ENCODE measurements around the gene HTRA1. TPM values are rescaled to one million over a fixed set of nuclear protein-coding genes. Genes with fewer than 3 reads are reported as not detected.

HTRA1 gene
- total RNA-seq, 1 experiment from 2014 or later, result 0.17 TPM

DNA sequence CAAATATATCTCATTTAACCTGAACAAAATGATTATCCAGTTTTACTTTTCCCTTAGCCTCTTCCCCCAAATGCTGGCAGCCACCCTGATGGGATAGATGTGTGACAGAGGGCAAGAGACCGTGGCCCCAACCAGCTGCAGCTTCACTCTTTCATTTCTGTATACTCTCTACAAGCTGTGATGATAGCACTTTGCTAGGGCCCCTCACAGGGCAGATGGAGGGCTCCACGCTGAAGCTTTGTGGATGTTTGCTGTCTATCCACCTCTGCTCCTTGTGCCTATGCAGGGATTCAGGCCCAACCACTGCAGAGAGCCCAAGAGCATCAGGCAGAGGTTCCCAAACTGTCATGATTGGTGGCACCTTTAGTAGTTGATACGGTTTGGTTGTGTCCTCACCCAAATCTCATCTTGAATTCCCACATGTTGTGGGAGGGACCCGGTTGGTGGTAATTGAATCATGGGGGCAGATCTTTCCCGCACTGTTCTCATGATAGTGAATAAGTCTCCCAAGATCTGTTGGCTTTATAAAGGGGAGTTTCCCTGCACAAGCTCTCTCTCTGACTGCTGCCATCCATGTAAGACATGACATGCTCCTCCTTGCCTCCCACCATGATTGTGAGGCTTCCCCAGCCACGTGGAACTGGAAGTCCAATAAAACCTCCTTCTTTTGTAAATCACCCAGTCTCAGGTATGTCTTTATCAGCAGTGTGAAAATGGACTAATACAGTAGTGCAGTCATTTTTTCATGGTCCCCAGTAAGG lies 20.1 kb downstream of the HTRA1 start:
- no TSS peak for BruUV-seq (replicated peaks)
- CTCF ChIA-PET, result no interaction called here
- Histone ChIP-seq H3K27ac (ENCODE audit: low read depth, low read length, poor library complexity, severe bottlenecking) (no peak overlapping the region), H3K36me3 (ENCODE audit: insufficient read depth, low read length, poor library complexity, severe bottlenecking) (no peaks in the 10 kb centered on the region), H3K4me3 (ENCODE audit: low read depth, low read length, poor library complexity, severe bottlenecking) (no peak overlapping the region), H3K4me1 (ENCODE audit: insufficient read depth, low read length, poor library complexity, severe bottlenecking) (no peaks in the 10 kb centered on the region), H3K27me3 (replicated peaks; ENCODE audit: insufficient read depth, low read depth, low read length, poor library complexity) (no peaks in the 10 kb centered on the region), H3K9me3 (ENCODE audit: low read depth, low read length, poor library complexity, severe bottlenecking) (no peaks in the 10 kb centered on the region)
- TF ChIP-seq, protein P1, sequence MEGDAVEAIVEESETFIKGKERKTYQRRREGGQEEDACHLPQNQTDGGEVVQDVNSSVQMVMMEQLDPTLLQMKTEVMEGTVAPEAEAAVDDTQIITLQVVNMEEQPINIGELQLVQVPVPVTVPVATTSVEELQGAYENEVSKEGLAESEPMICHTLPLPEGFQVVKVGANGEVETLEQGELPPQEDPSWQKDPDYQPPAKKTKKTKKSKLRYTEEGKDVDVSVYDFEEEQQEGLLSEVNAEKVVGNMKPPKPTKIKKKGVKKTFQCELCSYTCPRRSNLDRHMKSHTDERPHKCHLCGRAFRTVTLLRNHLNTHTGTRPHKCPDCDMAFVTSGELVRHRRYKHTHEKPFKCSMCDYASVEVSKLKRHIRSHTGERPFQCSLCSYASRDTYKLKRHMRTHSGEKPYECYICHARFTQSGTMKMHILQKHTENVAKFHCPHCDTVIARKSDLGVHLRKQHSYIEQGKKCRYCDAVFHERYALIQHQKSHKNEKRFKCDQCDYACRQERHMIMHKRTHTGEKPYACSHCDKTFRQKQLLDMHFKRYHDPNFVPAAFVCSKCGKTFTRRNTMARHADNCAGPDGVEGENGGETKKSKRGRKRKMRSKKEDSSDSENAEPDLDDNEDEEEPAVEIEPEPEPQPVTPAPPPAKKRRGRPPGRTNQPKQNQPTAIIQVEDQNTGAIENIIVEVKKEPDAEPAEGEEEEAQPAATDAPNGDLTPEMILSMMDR (conservative IDR thresholded peaks at IDR 0.05; ENCODE audit: low read depth, low read length), result no peak
- TF ChIP-seq EZH2 (IDR thresholded peaks at IDR 0.05; ENCODE audit: borderline replicate concordance, low read depth, low read length, poor library complexity, severe bottlenecking), result no peak
- DNase-seq (ENCODE audit: low spot score), result no peak
- POLR2A ChIA-PET (ENCODE audit: low non-redundant PET), result no interaction called here
- intact Hi-C loops (cut with micrococcal nuclease; ENCODE audit: unreplicated experiment), result no loop called here

DNA sequence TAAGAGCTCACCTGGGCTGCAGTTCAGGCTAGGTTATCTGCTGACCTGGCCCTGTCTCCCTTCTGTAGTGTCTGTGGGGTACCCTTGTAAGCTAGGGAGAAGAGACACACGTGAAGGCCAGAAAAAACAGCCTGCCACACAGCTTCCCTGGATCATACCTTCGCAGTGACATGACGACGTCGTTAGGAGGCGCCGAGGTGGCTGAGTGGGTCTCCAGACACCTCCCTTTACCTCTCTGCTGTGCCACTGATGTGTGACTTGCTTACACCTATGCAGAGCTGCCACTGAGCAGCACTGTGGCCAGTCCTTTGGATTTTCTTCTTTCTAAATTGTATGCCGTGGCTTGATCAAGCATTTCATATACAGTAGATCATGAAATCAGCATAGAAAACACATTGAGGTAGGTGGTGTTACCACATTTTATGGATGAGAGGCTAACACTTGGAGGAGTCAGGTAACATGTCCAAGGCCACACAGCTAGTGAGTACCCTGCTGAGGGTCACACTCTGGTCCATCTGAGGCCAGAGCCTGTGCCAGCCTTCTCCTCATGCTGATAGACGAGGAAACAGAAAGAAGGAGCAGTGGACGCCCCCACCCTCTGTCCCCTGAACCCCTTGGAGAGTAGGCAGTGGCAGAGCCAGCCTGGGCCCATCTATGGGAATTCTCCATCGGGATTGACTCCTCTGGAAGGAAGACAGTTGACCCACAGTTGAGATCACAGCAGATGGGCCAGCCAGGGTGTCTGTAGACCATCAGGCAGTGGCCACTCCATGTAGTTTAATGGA lies 23.1 kb downstream of the HTRA1 start:
- no peak overlapping the region for H3K27ac ChIP-seq (ENCODE audit: low read depth, low read length, poor library complexity, severe bottlenecking)
- H3K4me3 ChIP-seq (ENCODE audit: low read depth, low read length, poor library complexity, severe bottlenecking), result no peak overlapping the region
- ChIA-PET CTCF (no interaction called here), POLR2A (ENCODE audit: low non-redundant PET) (no interaction called here)
- no peaks in the 10 kb centered on the region for H3K27me3 ChIP-seq (replicated peaks; ENCODE audit: insufficient read depth, low read depth, low read length, poor library complexity)
- no peak for DNase-seq (ENCODE audit: low spot score)
- TF ChIP-seq EZH2 (IDR thresholded peaks at IDR 0.05; ENCODE audit: borderline replicate concordance, low read depth, low read length, poor library complexity, severe bottlenecking), result no peak
- TF ChIP-seq, protein P1 (conservative IDR thresholded peaks at IDR 0.05; ENCODE audit: low read depth, low read length), result no peak
- peaks cover 12% of the 10 kb centered on the region for H3K4me1 ChIP-seq (ENCODE audit: insufficient read depth, low read length, poor library complexity, severe bottlenecking)
- intact Hi-C loops (cut with micrococcal nuclease; ENCODE audit: unreplicated experiment), result no loop called here
- H3K36me3 ChIP-seq (ENCODE audit: insufficient read depth, low read length, poor library complexity, severe bottlenecking), result no peaks in the 10 kb centered on the region
- BruUV-seq (replicated peaks), result no TSS peak
- H3K9me3 ChIP-seq (ENCODE audit: low read depth, low read length, poor library complexity, severe bottlenecking), result no peaks in the 10 kb centered on the region

DNA sequence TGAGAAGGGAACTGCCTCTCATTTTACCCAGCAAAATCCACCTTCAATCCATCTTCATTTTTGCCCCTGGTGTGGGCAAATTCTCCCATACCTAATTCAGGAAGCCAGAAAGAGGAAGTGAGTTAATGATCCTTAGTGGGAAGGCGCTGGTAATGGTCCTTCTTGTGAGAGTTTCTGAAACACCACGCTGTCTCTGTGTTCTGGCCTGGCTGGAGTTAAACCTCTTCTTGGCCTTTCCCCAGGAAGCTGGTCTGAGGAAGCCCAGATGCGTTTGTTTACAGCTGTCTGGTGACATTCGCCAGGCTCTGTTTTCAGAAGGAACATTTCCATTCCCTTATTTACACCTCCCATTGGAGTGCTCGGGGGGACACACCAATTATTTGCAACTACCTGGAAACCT lies 24.3 kb downstream of the HTRA1 start:
- H3K4me3 ChIP-seq (ENCODE audit: low read depth, low read length, poor library complexity, severe bottlenecking), result no peak overlapping the region
- H3K9me3 ChIP-seq (ENCODE audit: low read depth, low read length, poor library complexity, severe bottlenecking), result no peaks in the 10 kb centered on the region
- TF ChIP-seq, protein P1 (conservative IDR thresholded peaks at IDR 0.05; ENCODE audit: low read depth, low read length), result no peak
- TF ChIP-seq EZH2 (IDR thresholded peaks at IDR 0.05; ENCODE audit: borderline replicate concordance, low read depth, low read length, poor library complexity, severe bottlenecking), result no peak
- no peaks in the 10 kb centered on the region for H3K36me3 ChIP-seq (ENCODE audit: insufficient read depth, low read length, poor library complexity, severe bottlenecking)
- peaks cover 12% of the 10 kb centered on the region for H3K4me1 ChIP-seq (ENCODE audit: insufficient read depth, low read length, poor library complexity, severe bottlenecking)
- no TSS peak for BruUV-seq (replicated peaks)
- no peak overlapping the region for H3K27ac ChIP-seq (ENCODE audit: low read depth, low read length, poor library complexity, severe bottlenecking)
- no peaks in the 10 kb centered on the region for H3K27me3 ChIP-seq (replicated peaks; ENCODE audit: insufficient read depth, low read depth, low read length, poor library complexity)
- DNase-seq (ENCODE audit: low spot score), result no peak
- intact Hi-C loops (cut with micrococcal nuclease; ENCODE audit: unreplicated experiment), result no loop called here
- ChIA-PET POLR2A (ENCODE audit: low non-redundant PET) (no interaction called here), CTCF (no interaction called here)
